ENCODE data around the gene HIF1A.
A peak's percentile ranks its signal among the peaks of the same experiment; 100 is the strongest.

HIF1A gene

DNA sequence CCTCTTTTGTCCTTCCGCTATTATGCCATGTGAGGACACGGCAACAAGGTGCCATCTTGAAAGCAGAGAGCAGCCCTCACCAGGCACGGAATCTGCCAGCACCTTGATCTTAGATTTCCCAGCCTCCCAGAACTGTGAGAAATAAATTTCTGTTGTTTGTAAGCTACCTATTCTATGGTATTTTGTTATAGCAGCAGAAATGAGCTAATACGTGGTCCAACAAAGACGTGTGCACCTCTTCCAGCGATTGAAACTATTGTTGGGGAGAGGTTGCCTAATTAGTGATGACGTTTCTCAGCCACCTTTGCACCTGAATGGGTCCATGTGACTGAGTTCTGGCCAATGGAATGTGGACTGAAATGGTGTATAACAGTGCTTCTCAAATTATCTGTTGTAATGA, 64.6 kb downstream of the HIF1A start:
- no peak for DNase-seq (ENCODE audit: low read depth)
- TF ChIP-seq, protein P1, sequence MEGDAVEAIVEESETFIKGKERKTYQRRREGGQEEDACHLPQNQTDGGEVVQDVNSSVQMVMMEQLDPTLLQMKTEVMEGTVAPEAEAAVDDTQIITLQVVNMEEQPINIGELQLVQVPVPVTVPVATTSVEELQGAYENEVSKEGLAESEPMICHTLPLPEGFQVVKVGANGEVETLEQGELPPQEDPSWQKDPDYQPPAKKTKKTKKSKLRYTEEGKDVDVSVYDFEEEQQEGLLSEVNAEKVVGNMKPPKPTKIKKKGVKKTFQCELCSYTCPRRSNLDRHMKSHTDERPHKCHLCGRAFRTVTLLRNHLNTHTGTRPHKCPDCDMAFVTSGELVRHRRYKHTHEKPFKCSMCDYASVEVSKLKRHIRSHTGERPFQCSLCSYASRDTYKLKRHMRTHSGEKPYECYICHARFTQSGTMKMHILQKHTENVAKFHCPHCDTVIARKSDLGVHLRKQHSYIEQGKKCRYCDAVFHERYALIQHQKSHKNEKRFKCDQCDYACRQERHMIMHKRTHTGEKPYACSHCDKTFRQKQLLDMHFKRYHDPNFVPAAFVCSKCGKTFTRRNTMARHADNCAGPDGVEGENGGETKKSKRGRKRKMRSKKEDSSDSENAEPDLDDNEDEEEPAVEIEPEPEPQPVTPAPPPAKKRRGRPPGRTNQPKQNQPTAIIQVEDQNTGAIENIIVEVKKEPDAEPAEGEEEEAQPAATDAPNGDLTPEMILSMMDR (IDR thresholded peaks at IDR 0.05; ENCODE audit: insufficient read depth, low read depth, low read length, missing control alignments) = no peak

DNA sequence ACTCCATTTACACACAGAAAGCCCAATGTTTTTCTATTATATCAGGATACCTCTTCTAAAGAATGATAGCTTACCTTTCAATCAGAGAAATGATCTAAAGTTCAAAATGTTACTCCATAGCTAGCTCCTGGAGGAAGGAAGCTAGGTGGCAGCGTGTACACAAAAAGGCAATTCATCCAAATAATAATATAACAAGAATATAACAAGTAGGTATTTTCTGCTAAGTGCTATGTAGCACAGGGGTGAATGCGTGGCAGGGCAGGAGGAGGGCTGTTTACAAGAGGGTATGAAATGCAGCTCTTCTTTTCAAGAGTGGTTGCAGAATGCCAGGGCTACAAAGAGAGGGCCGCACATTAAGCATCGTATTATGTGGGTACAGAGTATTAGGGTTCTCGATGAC, 66.2 kb downstream of the HIF1A start:
- no peak for DNase-seq (ENCODE audit: low read depth)
- TF ChIP-seq, protein P1 (IDR thresholded peaks at IDR 0.05; ENCODE audit: insufficient read depth, low read depth, low read length, missing control alignments) = no peak
- peak overlapping the region; percentile 52 for H3K4me3 ChIP-seq (ENCODE audit: low read depth, low read length)

More for the DNA sequence above, 64.6 kb downstream of the HIF1A start:
- no peak overlapping the region for H3K4me3 ChIP-seq (ENCODE audit: low read depth, low read length)

DNA sequence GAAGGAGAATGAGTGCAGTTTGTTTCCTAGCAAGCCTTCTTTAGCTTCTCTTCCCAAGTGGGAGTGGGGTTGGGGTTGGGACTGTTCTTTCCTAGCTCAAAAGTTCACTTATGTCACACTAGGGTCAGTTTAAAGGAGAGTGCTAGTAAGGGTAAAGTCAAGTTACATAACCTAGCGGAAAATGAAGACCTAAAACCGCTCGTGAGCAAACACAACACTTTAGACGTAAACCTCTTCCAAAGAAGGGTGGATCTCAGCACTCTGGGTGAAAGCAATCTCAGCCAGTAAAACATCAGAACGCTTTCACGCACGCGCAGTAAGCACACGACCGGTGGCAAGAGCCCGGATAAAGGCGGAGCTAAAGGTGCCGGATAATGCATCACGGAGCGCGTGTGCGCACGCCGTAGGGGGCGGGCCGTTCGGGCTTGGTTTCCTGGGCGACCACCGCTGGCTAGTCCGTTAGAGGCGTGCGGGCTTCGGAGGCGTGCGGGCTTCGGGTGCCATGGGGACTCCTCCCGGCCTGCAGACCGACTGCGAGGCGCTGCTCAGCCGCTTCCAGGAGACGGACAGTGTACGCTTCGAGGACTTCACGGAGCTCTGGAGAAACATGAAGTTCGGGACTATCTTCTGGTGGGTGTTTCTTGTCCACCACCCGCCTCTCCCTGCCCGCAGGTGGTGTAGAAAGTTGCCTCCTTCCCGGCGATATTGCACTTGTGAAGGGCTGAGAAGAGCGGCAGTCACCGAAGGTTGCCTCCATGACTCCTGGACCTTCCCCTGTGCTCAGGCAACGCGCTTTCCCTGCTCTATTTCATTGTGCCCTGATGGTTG, 66.9 kb downstream of the HIF1A start, which contains the start of gene SNAPC1:
SNAPC1 (plus strand) TSS at position 462 of the 828 bp plus-strand sequence; CDS start at position 503, 41 bp downstream.
- DNase-seq (ENCODE audit: low read depth) = peak; percentile 99
- TF ChIP-seq, protein P1 (IDR thresholded peaks at IDR 0.05; ENCODE audit: insufficient read depth, low read depth, low read length, missing control alignments) = no peak
- peak within 1 kb of the TSS; percentile 93 for H3K4me3 ChIP-seq (ENCODE audit: low read depth, low read length)

DNA sequence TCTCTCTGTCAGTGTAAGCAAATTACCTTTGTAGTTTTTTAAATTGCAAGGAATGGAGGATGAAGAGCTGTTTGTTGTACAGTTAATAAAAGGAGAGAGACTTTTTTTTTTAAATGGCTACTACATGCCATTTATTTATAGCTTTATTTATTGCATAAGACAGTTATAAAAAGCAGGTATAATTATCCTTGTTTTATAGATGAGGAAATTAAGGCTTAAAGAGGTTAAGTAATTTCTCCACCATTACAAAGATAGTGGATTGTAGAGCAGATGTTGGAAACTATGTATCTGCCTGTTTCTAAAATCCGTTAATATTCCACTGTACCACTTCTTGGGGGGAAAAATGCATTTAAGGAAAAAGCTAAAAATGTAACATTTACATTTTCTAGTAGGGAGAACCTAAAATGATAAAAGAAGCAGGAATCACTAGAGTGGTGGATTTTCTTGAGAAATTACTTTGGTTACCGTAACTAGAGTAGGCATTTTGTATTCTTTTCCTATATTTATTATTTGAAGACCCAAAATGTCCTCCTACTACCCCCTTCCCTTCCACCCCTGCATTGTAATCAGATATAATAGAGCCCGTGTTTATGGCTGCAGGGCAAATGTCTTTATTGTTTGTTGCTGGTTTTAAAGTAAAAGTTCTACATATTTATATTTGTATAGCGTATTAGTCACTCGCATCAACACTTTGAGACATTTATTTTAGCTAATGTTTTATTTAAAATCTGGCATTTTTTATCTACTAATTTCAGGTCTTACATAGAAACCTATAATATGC, 69.2 kb downstream of the HIF1A start:
- no peak for DNase-seq (ENCODE audit: low read depth)

DNA sequence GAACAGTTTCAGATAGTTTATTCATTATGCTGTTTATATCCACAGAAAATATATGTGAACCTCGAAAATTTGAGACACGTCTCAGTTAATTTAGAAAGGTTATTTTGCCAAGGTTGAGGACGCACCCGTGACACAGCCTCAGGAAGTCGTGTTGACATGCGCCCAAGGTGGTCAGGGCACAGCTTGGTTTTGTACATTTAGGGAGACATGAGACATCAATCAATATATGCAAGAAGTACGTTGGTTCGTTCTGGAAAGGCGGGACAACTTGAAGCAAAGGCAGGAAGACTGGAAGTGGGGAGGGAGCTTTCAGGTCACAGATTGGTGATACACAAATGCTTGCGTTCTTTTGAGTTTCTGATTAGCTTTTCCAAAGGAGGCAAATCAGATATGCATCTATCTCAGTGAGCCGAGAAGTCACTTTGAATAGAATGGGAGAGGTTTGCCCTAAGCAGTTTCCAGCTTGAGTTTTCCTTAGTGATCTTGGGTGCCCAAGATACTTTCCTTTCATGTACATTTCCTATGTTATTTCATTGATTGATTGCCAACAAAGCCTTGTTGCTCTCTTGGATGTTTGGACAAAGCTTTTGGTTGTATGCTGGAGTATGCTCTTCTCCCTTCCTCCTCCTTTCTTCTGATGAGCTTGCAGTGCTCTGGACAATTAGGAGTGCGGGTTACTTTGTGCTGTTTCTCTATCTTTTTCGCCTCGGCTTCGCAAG, 70.1 kb downstream of the HIF1A start:
- H3K4me3 ChIP-seq (ENCODE audit: low read depth, low read length) = no peak overlapping the region
- TF ChIP-seq, protein P1 (IDR thresholded peaks at IDR 0.05; ENCODE audit: insufficient read depth, low read depth, low read length, missing control alignments) = no peak
- DNase-seq (ENCODE audit: low read depth) = no peak

More for the DNA sequence above, 69.2 kb downstream of the HIF1A start:
- TF ChIP-seq, protein P1 (IDR thresholded peaks at IDR 0.05; ENCODE audit: insufficient read depth, low read depth, low read length, missing control alignments) = no peak
- peak overlapping the region; percentile 93 for H3K4me3 ChIP-seq (ENCODE audit: low read depth, low read length)

DNA sequence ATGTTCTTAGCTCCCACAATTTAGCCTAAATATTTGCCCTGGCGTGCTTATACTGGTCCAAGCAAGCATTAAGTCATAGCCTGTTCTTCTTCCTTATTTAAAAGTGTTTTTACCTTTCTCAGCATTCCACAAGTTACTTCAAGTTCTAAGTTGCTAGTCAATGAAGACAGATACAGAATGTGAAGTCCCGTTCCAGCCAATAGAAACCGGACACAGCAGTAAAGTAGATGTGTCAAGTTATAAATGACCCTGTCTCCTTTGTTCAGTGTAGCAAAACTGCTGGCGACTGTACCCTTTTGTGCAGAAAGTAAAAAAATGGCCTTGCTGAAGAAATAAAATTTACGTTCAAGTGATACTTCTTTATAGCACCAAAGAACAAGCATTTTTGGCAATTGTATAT, 70.8 kb downstream of the HIF1A start:
- no peak for DNase-seq (ENCODE audit: low read depth)
- no peak overlapping the region for H3K4me3 ChIP-seq (ENCODE audit: low read depth, low read length)
- TF ChIP-seq, protein P1 (IDR thresholded peaks at IDR 0.05; ENCODE audit: insufficient read depth, low read depth, low read length, missing control alignments) = no peak

Data from GM12865 (cell line).